GM18508 (cell line): Measurements from ENCODE around the gene PRDM16.

Experiments used
- ATAC-seq: cut with Tn5 transposase; IDR thresholded peaks from one replicate; pipeline ENCODE4 v1.9.1; 2021; ENCODE audit warnings: moderate number of reproducible peaks; ENCODE audit not compliant: insufficient read depth, unreplicated experiment

Gene PRDM16

GRCh38 chr1:3455670-3456448, 386.9 kb downstream of the PRDM16 start:
- ATAC-seq: no peak

GRCh38 chr1:3456449-3456963, 387.5 kb downstream of the PRDM16 start:
- no peak for ATAC-seq

GRCh38 chr1:3456964-3457909, 388.2 kb downstream of the PRDM16 start:
- ATAC-seq: no peak

DNA sequence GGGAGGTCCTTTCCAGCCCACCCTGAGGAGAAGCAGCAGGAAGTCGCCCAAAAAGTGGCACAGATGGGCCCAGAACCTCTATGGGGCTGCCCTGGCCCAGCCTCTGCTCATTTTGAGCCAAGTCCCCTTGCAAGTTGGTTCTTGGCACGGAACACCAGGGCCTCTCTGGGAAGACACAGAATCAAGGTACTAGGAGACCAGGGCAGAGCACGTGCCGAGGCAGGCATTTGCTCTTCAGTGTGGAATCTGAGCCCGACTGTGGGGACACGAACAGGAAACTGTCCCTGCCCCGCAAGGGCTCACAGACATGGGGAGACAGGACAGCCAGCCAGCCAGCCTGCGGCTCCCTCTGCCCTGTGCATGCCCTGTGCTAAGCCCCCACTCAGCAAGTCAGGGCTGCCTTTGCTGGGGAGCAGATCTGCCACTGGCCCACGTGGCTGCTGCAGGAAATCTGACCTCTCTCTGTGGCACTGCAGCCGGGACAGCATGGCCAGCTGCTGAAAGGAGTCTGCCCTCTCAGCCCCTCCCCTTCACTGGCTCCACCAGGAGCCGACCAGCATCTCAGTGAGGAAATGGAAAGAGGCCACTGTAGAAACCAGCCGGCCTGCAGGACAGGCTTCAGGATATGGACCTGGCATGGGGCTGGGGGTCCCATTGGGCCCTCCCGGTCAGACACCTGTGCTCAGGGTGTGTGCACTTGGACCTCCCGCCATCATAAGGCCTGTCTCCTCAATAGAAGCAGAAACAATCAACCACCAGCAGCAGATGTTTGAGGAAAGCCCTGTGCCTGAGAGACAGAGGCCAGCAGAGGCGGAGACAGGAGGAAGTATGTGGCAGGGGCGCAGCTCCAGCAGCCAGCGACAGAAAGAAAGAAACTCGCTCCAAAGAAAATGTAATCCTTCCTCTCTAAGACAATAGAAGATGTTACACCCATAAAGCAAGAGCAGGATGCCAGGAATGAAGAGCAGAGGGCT, 389.2 kb downstream of the PRDM16 start:
- ATAC-seq: no peak

DNA sequence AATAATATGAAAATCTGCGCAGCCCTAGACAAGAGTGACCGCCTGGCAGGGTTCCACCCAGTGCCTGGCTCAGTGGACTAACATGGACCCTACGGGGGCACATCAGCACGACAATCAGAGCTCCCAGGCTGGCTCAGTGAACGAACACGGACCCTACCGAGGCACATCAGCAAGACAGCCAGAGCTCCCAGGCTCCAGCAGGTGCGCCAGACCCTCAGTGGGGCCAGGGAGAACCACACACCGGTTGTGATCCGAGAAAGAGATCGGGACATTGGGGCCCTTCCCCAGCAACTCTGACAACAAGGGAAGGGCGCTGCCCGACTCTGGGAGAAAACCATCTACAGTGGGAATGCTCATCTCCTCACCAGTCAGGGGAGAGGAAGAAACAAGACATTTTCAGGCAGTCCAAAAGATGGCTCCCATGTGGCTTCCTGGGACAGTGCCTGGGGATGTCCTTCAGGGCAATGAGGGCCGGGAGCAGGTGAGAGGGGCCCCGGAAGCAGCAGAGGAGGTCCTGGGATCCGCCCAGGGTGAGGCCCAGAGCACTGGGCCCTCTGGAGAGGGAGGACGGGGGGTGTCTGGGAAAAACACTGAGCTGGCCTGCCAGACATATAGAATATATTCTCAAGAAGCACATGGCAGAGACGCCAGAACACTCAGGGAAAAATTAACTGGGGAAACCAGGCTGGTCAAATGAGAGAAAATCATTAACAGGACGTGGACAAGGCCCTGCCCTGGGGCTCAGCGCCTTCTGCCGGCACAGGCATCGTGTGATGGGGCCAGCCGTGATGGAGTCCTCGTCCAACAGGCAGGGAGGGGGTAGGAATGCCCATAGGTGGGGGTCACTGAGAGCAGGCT, 390.3 kb downstream of the PRDM16 start:
- ATAC-seq: no peak

DNA sequence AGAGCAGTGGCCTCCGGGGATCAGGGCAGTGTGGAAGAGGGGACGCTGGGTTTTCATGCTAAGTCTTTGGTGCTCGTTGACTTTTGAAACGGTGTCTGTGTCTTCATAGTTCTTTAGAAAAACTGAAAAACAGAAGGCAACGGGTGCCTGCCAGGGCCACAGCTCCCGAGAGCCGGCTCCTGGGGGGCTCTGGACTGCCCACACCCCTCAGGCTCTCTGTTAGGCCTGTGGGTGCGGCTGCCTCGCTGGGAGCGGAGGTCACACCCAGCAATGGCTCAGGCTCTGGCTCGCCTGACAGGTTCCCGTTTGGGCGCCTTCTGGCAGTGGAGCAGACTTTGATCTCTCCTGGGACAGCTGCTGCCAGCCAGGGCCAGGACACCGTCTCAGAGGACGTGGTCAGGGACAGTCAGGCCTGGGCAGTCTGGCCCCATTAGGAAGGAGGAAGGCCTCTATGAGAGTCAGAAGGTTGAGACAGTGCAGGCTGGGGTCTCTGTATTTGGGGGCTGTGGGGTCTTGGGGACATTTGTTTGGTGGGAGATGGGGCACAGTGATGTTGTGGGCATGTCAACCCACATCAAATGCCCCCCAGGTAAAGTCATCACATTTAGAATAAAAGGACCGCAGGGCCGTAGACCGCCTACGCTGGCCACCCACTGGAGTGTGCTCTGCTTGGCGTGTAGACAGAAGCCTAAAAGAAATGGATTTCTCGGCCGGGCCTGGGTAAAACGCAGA, 391.1 kb downstream of the PRDM16 start:
- no peak for ATAC-seq

DNA sequence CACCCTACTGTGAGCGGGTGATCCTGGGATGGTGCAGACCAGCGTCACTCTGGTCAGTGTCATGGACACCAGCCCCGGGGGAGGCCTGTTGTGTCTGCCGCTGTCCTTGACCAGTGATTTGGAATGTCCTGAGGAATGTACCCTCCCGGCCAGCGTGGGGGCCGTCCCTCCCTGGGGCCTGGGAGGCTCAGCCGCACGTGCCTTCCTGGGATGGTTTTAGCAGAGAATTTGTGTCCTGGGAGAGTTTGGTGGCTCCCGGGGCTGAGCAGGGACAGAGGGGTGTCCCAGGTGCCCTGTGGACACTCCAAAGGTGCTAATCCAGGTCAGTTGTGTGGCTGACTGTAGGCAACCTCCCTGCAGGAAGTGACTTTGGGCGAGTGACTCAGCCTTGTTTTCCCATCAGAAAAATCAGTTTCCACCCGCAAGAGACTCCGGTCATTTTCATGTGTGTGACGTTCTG, 391.7 kb downstream of the PRDM16 start:
- no peak for ATAC-seq

- no peak for ATAC-seq
Observed at GRCh38 chr1:3461238-3461933, 392.4 kb downstream of the PRDM16 start.

DNA sequence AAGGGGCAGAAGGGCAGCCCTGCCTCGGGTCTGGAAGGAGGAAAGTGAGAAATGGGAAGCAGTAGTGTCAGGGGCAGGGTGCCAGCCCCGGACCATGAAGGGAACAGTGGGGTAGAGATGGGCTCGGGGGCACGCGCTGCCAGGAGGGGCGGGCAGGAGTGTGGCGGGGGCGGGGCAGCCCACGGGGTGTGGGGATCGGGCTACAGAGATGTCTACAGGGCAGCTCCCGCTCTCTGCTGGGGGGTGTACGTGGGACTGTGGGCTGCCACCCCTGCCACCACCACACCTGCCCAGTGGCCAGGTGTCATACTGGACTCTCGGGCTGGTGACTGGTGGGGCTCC, 392.9 kb downstream of the PRDM16 start:
- ATAC-seq: no peak

DNA sequence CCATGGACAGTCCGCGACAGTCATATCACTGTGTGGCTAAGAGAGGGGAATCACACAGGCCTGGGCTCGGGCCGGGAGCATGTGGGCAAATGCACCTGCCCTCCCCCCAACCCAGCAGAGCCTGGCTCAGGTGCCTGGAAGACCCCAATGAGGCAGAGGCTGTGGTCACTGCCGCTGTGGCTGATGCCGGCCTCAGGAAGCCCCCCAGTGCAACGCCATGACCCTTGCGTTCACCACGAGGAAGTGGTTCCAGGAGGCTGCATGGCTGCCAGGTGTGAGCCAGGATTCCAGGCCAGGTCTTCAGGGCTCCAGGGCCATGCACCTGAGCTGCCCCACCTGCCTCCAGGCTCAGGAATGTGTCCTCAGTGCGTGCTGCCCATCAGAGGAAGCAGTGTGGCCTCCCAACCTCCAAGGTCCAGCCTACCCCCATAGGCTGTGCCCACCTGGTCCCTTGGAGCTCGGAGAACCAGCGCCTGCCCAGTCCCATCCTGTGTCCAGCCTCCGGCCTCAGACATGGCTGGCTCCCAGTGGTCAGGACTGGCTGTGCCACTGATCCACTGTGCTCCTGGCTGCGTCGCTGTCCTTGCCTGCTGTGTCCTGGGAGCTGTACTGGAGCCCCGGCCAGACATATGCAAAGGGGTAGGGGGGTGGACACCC, 393.5 kb downstream of the PRDM16 start:
- no peak for ATAC-seq

DNA sequence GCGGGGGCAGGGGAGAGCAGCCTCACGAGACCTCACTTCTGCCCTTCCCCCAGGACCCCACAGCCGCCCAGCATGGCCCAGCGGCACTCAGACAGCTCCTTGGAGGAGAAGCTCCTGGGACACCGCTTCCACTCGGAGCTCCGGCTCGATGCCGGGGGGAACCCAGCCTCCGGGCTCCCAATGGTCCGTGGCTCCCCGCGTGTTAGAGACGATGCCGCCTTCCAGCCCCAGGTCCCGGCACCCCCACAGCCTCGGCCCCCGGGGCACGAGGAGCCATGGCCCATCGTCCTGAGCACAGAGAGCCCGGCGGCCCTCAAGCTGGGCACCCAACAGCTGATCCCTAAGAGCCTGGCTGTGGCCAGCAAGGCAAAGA, 394.0 kb downstream of the PRDM16 start:
- ATAC-seq: no peak

- no peak for ATAC-seq
Observed at GRCh38 chr1:3463408-3463863, 394.4 kb downstream of the PRDM16 start.

- no peak for ATAC-seq
Observed at GRCh38 chr1:3463891-3464648, 395.1 kb downstream of the PRDM16 start.

DNA sequence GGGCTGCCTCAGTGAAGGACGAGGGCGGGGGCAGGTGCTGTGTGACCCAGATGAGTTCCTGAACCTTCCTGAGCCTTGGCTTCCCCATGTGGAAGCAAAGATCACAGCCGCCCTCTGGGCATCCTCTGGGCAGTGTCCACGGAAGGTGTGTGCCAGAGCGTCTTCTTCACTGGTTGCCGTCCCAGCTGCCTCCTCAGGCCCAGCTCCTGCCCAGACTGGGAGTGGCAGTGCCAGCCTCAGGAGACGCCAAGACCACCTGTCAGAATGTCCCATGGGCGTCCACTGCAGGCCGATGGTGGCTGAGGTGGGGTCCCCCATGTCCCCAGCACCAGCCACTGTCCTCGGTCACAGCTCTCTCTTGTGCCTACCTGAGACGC, 395.6 kb downstream of the PRDM16 start:
- no peak for ATAC-seq

DNA sequence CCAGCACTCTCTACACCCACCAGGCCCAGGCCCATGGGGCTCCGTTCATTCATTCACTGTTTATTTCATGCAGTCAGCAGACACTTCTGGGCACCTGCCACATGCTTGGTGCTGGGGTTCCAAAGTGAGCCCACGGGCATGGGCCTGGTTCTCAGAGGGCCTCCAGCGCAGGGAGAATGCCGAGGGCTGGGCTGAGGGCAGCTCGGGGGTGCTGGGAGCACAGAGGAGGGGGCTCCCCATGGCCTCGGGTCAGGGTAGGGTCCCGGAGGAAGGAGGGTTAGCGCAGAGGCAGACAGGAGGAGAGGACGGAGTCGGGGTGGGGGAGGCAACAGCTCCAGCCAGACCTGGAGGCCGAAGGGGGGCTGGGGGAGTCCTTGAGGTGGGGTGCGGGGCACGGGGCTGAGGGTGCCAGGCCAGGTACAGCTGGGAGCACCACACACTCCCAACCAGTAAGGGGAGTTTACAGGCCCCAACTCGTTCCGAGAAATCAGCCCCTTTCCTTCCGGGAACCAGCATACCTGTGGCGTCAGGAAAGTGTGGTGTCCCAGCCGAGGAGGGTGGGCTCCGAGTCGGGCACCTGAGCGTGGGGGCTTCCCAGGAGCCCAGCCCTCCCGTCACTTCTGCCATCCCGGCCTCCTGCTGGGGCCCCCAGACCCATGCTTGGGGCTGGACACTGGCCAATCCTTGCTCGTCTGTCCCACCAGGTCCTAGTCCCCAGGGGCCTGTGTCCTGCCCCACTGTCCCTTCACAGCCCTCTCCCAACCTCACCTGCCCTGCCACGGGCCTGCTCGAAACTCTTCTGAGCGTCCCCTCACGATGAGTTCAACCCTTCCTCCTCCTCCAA, 396.3 kb downstream of the PRDM16 start:
- no peak for ATAC-seq

- ATAC-seq: no peak
Observed at GRCh38 chr1:3465935-3466321, 396.9 kb downstream of the PRDM16 start.
